Spleen (tissue), 11 donors: Measurements from ENCODE around the gene MAP2K5. TPM values are rescaled to one million over a fixed set of nuclear protein-coding genes. Genes with fewer than 3 reads are reported as not detected.

Experiments used
- DNase-seq: peaks from one replicate; pipeline ENCODE4 v3.0.0-alpha.2; 2020
- H3K27ac ChIP-seq, 8 donors: fragments of 200-600 bp; sonication (generic) in 7 of 8; 1 replicate in 4 of 8; 2 replicates in 4 of 8; pipeline versions ENCODE4 v1.5.0 to v1.8.0; 2016 to 2021; ENCODE audit warnings: inconsistent platforms in 4 of 8, mild to moderate bottlenecking in 4 of 8, moderate library complexity in 1 of 8
- H3K27me3 ChIP-seq, 7 donors: fragments of 200-600 bp; sonication (generic) in 6 of 7; replicated peaks in 1 of 7; 1 replicate in 4 of 7; 2 replicates in 3 of 7; pipeline versions ENCODE4 v1.5.0 to v1.8.0; 2016 to 2021; ENCODE audit warnings: inconsistent platforms in 3 of 7, mild to moderate bottlenecking in 1 of 7
- H3K36me3 ChIP-seq, 6 donors: fragments of 200-600 bp; sonication (generic) in 5 of 6; 1 replicate in 4 of 6; 2 replicates in 2 of 6; pipeline versions ENCODE4 v1.5.0 to v1.8.0; 2016 to 2021; ENCODE audit warnings: inconsistent platforms in 2 of 6
- H3K4me1 ChIP-seq, 6 donors: fragments of 200-600 bp; sonication (generic) in 5 of 6; 1 replicate in 3 of 6; 2 replicates in 3 of 6; pipeline versions ENCODE4 v1.5.0 to v1.8.0; 2016 to 2021; ENCODE audit warnings: inconsistent platforms in 3 of 6
- H3K4me3 ChIP-seq, 8 donors: fragments of 200-600 bp; sonication (generic) in 7 of 8; 1 replicate in 4 of 8; 2 replicates in 4 of 8; pipeline versions ENCODE4 v1.5.0 to v1.8.0; 2016 to 2021; ENCODE audit warnings: inconsistent platforms in 4 of 8, mild to moderate bottlenecking in 4 of 8, moderate library complexity in 2 of 8
- H3K9me3 ChIP-seq, 8 donors: fragments of 200-600 bp; sonication (generic) in 7 of 8; 1 replicate in 4 of 8; 2 replicates in 4 of 8; pipeline versions ENCODE4 v1.5.0 to v1.8.0; 2016 to 2021; ENCODE audit warnings: inconsistent platforms in 4 of 8
- CTCF ChIP-seq, 11 experiments: fragments of 200-600 bp in 7 of 11; fragments of 450-650 bp in 4 of 11; sonication (generic) in 4 of 11; IDR thresholded peaks in 8 of 11; conservative IDR thresholded peaks in 3 of 11; 1 replicate in 7 of 11; 2 replicates in 4 of 11; pipeline versions ENCODE4 v1.4.0 to v1.8.0; 2016 to 2021; ENCODE audit warnings: antibody characterized with exemption in 11 of 11, inconsistent platforms in 4 of 11, mild to moderate bottlenecking in 1 of 11
- POLR2A ChIP-seq, 3 donors: fragments of 450-650 bp; IDR thresholded peaks; one replicate each; pipeline ENCODE4 v1.5.1; 2017; ENCODE audit warnings: antibody characterized with exemption in 3 of 3, mild to moderate bottlenecking in 1 of 3
- POLR2AphosphoS5 ChIP-seq, 3 donors: sonication (generic); formaldehyde crosslinking; IDR thresholded peaks; one replicate each; pipeline ENCODE4 v1.5.1; 2017; ENCODE audit warnings: antibody characterized with exemption in 3 of 3
- WGBS, 5 donors: extraction: QIAGEN DNeasy Blood & Tissue Kit in 3 of 5; methylation state at CpG; one replicate each; pipeline versions ENCODE4 v1.1.5 to v1.1.7; 2013 to 2018; 5-methylcytosine and 5-hydroxymethylcytosine counted together
- intact Hi-C: fragments of 100-400 bp; cut with DNase I; formaldehyde crosslinking; loops from one replicate; pipeline ENCODE4 v1.15.0; 2023; ENCODE audit warnings: low total_unique reads
- polyA plus RNA-seq, 3 donors: library from polyadenylated mRNA; stranded (reverse); fragments of 200-250 nt; gene quantifications; one replicate each; pipeline ENCODE4 v1.2.1, GENCODE V29; 2013
- total RNA-seq, 7 donors: library from RNA; depleted of rRNA in 3 of 7; stranded (reverse); fragments of >200 nt in 3 of 7; fragmentation: NEBNext Ultra II Directional in 4 of 7; extraction: Animal tissue kit (Norgen Biotek cat#: 25700) in 4 of 7; gene quantifications; one replicate each; pipeline versions ENCODE4 v1.1.0 to v1.2.1, GENCODE V29; 2016 to 2021
- donor health status: healthy with polysubstance abuse.
- donor health status: DM: no; HTN: no; CAD: no; lungs with moderate emphysema.
- donor health status: DM: no; HTN: no; CAD: no.
- donor health status: Bipolar disorder and iron deficiency.
- donor health status: healthy.
- donor health status: DM: no; HTN: no; CAD: no.
- donor health status: DM: yes; HTN: yes; CAD: no.

MAP2K5 gene
- total and polyA plus RNA-seq, 10 donors: 8.4 to 30.4 (median 14.6) TPM

- no peaks in the 10 kb centered on the region for H3K4me1 ChIP-seq
- H3K27ac ChIP-seq: no peak overlapping the region
- peaks cover 0 to 45% (median 5%) of the 10 kb centered on the region in 6 donors for H3K36me3 ChIP-seq
- WGBS, 5 donors: 84 to 98% (median 87%) methylated on average over 4 of the region's 4 CpGs
- DNase-seq: no peak
- TF ChIP-seq POLR2A (IDR thresholded peaks at IDR 0.05): no peak
- no peak for TF ChIP-seq POLR2AphosphoS5 (IDR thresholded peaks at IDR 0.05)
- no peak for TF ChIP-seq CTCF (IDR thresholded peaks at IDR 0.05 in 8 of 11, conservative IDR thresholded peaks at IDR 0.05 in 3 of 11)
- no peaks in the 10 kb centered on the region for H3K9me3 ChIP-seq
- no peak overlapping the region for H3K4me3 ChIP-seq
- H3K27me3 ChIP-seq: no peaks in the 10 kb centered on the region
- intact Hi-C loops: no loop called here
Measured at GRCh38 chr15:67708500-67708899, 166.0 kb downstream of the MAP2K5 start.

DNA sequence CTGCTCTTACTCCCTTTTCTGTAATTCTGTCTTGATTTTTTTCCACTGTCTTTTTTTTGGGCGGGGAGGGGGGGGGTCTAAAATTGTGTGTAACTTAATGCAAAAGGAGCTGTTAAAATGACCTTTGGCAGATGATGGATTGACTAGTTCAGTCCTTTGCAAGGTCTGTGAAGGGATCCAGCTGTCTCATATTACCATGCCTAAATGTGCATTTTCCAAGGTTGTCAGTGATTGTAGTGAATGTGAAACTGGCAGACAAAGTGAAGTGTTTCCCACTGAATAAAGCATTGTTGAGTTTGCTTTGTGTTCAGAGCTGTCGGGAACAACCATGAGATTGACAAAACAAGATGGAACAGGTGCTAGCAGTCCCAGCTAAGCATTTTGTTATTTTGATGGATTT, 172.7 kb downstream of the MAP2K5 start:
- WGBS, 5 donors: 84 to 96% (median 89%) methylated on average over 2 of the region's 2 CpGs
- TF ChIP-seq POLR2AphosphoS5 (IDR thresholded peaks at IDR 0.05) (no peak), CTCF (IDR thresholded peaks at IDR 0.05 in 8 of 11, conservative IDR thresholded peaks at IDR 0.05 in 3 of 11) (no peak), POLR2A (IDR thresholded peaks at IDR 0.05) (no peak)
- intact Hi-C loops: no loop called here

GRCh38 chr15:67716171-67716570, 173.7 kb downstream of the MAP2K5 start:
- Histone ChIP-seq H3K9me3 (no peaks in the 10 kb centered on the region), H3K27ac (no peak overlapping the region), H3K4me1 (peaks cover 0 to 8% (median 0%) of the 10 kb centered on the region in 6 donors), H3K36me3 (peaks cover 0 to 16% (median 0%) of the 10 kb centered on the region in 6 donors), H3K27me3 (no peaks in the 10 kb centered on the region), H3K4me3 (no peak overlapping the region)
- WGBS, 5 donors: 92 to 97% (median 95%) methylated on average over 4 of the region's 4 CpGs
- no peak for TF ChIP-seq POLR2AphosphoS5 (IDR thresholded peaks at IDR 0.05)
- TF ChIP-seq CTCF (IDR thresholded peaks at IDR 0.05 in 8 of 11, conservative IDR thresholded peaks at IDR 0.05 in 3 of 11): no peak
- no peak for TF ChIP-seq POLR2A (IDR thresholded peaks at IDR 0.05)
- intact Hi-C loops: no loop called here
- DNase-seq: no peak

More for the DNA sequence above, 172.7 kb downstream of the MAP2K5 start:
- Histone ChIP-seq H3K4me1 (peaks cover 0 to under 1% (median 0%) of the 10 kb centered on the region in 6 donors), H3K36me3 (peaks cover 0 to 19% (median 0%) of the 10 kb centered on the region in 6 donors), H3K27me3 (no peaks in the 10 kb centered on the region), H3K9me3 (no peaks in the 10 kb centered on the region), H3K27ac (no peak overlapping the region), H3K4me3 (no peak overlapping the region)
- no peak for DNase-seq

GRCh38 chr15:67717776-67718175, 175.3 kb downstream of the MAP2K5 start:
- no peak for DNase-seq
- intact Hi-C loops: no loop called here
- Histone ChIP-seq H3K36me3 (peaks cover 0 to 13% (median 0%) of the 10 kb centered on the region in 6 donors), H3K27ac (no peak overlapping the region), H3K9me3 (no peaks in the 10 kb centered on the region), H3K4me1 (peaks cover 0 to 8% (median 0%) of the 10 kb centered on the region in 6 donors), H3K4me3 (no peak overlapping the region), H3K27me3 (no peaks in the 10 kb centered on the region)
- WGBS, 5 donors: 83 to 98% (median 95%) methylated on average over 1 of the region's 1 CpG
- no peak for TF ChIP-seq POLR2A (IDR thresholded peaks at IDR 0.05)
